H1 (cell line): Measurements from ENCODE around the gene SLC38A2. TPM values are rescaled to one million over a fixed set of nuclear protein-coding genes. Genes with fewer than 3 reads are reported as not detected.

Experiments
- CTCF ChIA-PET: fragments of 300-600 bp; sonication (Branson Sonifier 250); formaldehyde crosslinking; loops from one replicate; lab custom pipeline; 2021; ENCODE audit not compliant: partially characterized antibody; lab: Charles Lee
- POLR2A ChIA-PET: fragments of 300-600 bp; sonication (Branson Sonifier 250); formaldehyde crosslinking; loops from one replicate; lab custom pipeline; 2021; ENCODE audit warnings: inconsistent platforms; ENCODE audit not compliant: partially characterized antibody; lab: Charles Lee
- DNase-seq, 2 experiments: peaks; one replicate each; pipeline versions ENCODE4 v3.0.0 to v3.0.0-alpha.2; 2010 to 2022; ENCODE audit warnings: low spot score in 2 of 2, low read depth in 1 of 2, mixed read lengths in 1 of 2
- FAIRE-seq: peaks from 2 replicates; lab custom pipeline; 2011; peaks lifted over from hg19 to GRCh38; lab: Jason Lieb, UNC
- H2AFZ ChIP-seq: 2 replicates; pipeline ENCODE4 v1.8.1; 2012; ENCODE audit warnings: low read length, inconsistent platforms
- H2AK5ac ChIP-seq: 2 replicates; pipeline ENCODE4 v1.6.1; 2013; ENCODE audit warnings: low read depth, low read length
- H2BK120ac ChIP-seq: replicated peaks from 2 replicates; pipeline ENCODE3; 2013; ENCODE audit warnings: low read depth, low read length, inconsistent platforms
- H2BK12ac ChIP-seq: 2 replicates; pipeline ENCODE4 v1.6.1; 2013; ENCODE audit warnings: low read depth, low read length
- H2BK15ac ChIP-seq: 2 replicates; pipeline ENCODE4 v1.6.1; 2013; ENCODE audit warnings: low read length
- H2BK20ac ChIP-seq: 2 replicates; pipeline ENCODE4 v1.6.1; 2013; ENCODE audit warnings: low read length
- H2BK5ac ChIP-seq: 2 replicates; pipeline ENCODE4 v1.6.1; 2013; ENCODE audit warnings: low read depth, low read length
- H3K14ac ChIP-seq: 2 replicates; pipeline ENCODE4 v1.6.1; 2013; ENCODE audit warnings: inconsistent platforms; ENCODE audit not compliant: insufficient read length
- H3K18ac ChIP-seq: 2 replicates; pipeline ENCODE4 v1.6.1; 2013; ENCODE audit warnings: low read length; ENCODE audit errors: extremely low read depth
- H3K23ac ChIP-seq: 2 replicates; pipeline ENCODE4 v1.6.1; 2013; ENCODE audit warnings: inconsistent platforms; ENCODE audit not compliant: insufficient read length
- H3K23me2 ChIP-seq: 2 replicates; pipeline ENCODE4 v1.6.1; 2013; ENCODE audit warnings: low read depth, low read length
- H3K27ac ChIP-seq: 2 replicates; pipeline ENCODE4 v1.6.1; 2011; ENCODE audit warnings: low read depth, low read length, inconsistent platforms
- H3K27me3 ChIP-seq, 4 experiments: replicated peaks in 1 of 4; 1 replicate in 1 of 4; 2 replicates in 3 of 4; pipeline versions ENCODE4 v1.6.1 to v1.8.1; 2011 to 2013; ENCODE audit warnings: low read length in 3 of 4, mild to moderate bottlenecking in 3 of 4, inconsistent platforms in 2 of 4, mixed read lengths in 2 of 4, moderate library complexity in 1 of 4; ENCODE audit not compliant: control insufficient read depth in 3 of 4, insufficient read depth in 3 of 4; ENCODE audit errors: extremely low read depth in 1 of 4
- H3K36me3 ChIP-seq, 4 experiments: 2 replicates each; pipeline versions ENCODE4 v1.6.1 to v1.8.1; 2011 to 2013; ENCODE audit warnings: mild to moderate bottlenecking in 4 of 4, low read length in 3 of 4, moderate library complexity in 2 of 4, control low read depth in 1 of 4, inconsistent platforms in 1 of 4; ENCODE audit not compliant: insufficient read depth in 4 of 4, control insufficient read depth in 2 of 4
- H3K4ac ChIP-seq: replicated peaks from 2 replicates; pipeline ENCODE3; 2013; ENCODE audit warnings: low read length, low read depth, mixed read lengths, inconsistent platforms; ENCODE audit not compliant: insufficient read length
- H3K4me1 ChIP-seq, 4 experiments: replicated peaks in 1 of 4; 1 replicate in 1 of 4; 2 replicates in 3 of 4; pipeline versions ENCODE4 v1.6.1 to v1.8.1; 2011 to 2013; ENCODE audit warnings: low read length in 3 of 4, inconsistent platforms in 2 of 4, mixed read lengths in 1 of 4; ENCODE audit not compliant: insufficient read depth in 4 of 4, control insufficient read depth in 3 of 4
- H3K4me2 ChIP-seq, 2 experiments: 2 replicates each; pipeline versions ENCODE4 v1.6.1 to v1.8.1; 2011 to 2013; ENCODE audit warnings: low read depth in 2 of 2, low read length in 2 of 2, control low read depth in 1 of 2, inconsistent platforms in 1 of 2, mild to moderate bottlenecking in 1 of 2; ENCODE audit not compliant: insufficient read depth in 1 of 2
- H3K4me3 ChIP-seq, 4 experiments: fragments of 200-600, 300-600 bp in 1 of 4; sonication (generic), shearing (Covaris generic), sonication (Bioruptor Twin) in 1 of 4; 2 replicates each; pipeline versions ENCODE4 v1.5.1 to v1.8.1; 2011 to 2016; ENCODE audit warnings: low read length in 4 of 4, low read depth in 3 of 4, control low read depth in 2 of 4, inconsistent platforms in 2 of 4, mild to moderate bottlenecking in 2 of 4, mixed read lengths in 1 of 4, moderate library complexity in 1 of 4; ENCODE audit not compliant: insufficient read depth in 2 of 4; ENCODE audit errors: extremely low read depth in 1 of 4
- H3K56ac ChIP-seq: replicated peaks from 2 replicates; pipeline ENCODE3; 2013; ENCODE audit warnings: low read depth, mild to moderate bottlenecking, mixed read lengths, low read length, inconsistent platforms; ENCODE audit not compliant: insufficient read length
- H3K79me1 ChIP-seq: 2 replicates; pipeline ENCODE4 v1.6.1; 2013; ENCODE audit warnings: low read depth, low read length, control low read depth
- H3K79me2 ChIP-seq, 2 experiments: 2 replicates each; pipeline versions ENCODE4 v1.6.1 to v1.8.1; 2012 to 2013; ENCODE audit warnings: low read length in 2 of 2, mild to moderate bottlenecking in 2 of 2, inconsistent platforms in 1 of 2; ENCODE audit not compliant: insufficient read depth in 2 of 2, control insufficient read depth in 1 of 2
- H3K9ac ChIP-seq, 4 experiments: replicated peaks in 1 of 4; 1 replicate in 1 of 4; 2 replicates in 3 of 4; pipeline versions ENCODE4 v1.6.1 to v1.8.1; 2011 to 2013; ENCODE audit warnings: low read depth in 3 of 4, low read length in 3 of 4, control low read depth in 2 of 4, mild to moderate bottlenecking in 2 of 4, moderate library complexity in 2 of 4, inconsistent platforms in 1 of 4; ENCODE audit errors: extremely low read depth in 1 of 4
- H3K9me3 ChIP-seq, 2 experiments: 2 replicates each; pipeline versions ENCODE4 v1.6.1 to v1.8.1; 2012 to 2013; ENCODE audit warnings: mild to moderate bottlenecking in 2 of 2, moderate library complexity in 2 of 2, control low read depth in 1 of 2, inconsistent platforms in 1 of 2, low read depth in 1 of 2, low read length in 1 of 2, mixed read lengths in 1 of 2; ENCODE audit not compliant: insufficient read depth in 2 of 2
- H4K20me1 ChIP-seq, 2 experiments: replicated peaks in 1 of 2; 2 replicates each; pipeline versions ENCODE3 to v1.8.1; 2011 to 2013; ENCODE audit warnings: inconsistent platforms in 2 of 2, low read length in 2 of 2, mild to moderate bottlenecking in 1 of 2; ENCODE audit not compliant: insufficient read depth in 2 of 2, control insufficient read depth in 1 of 2
- H4K5ac ChIP-seq: 2 replicates; pipeline ENCODE4 v1.6.1; 2013; ENCODE audit warnings: low read length, low read depth, mixed read lengths, inconsistent platforms; ENCODE audit not compliant: insufficient read length
- H4K8ac ChIP-seq: 2 replicates; pipeline ENCODE4 v1.8.0; 2013; ENCODE audit warnings: mild to moderate bottlenecking, moderate library complexity, low read length, inconsistent platforms; ENCODE audit not compliant: insufficient read depth; ENCODE audit errors: extremely low read depth
- H4K91ac ChIP-seq: replicated peaks from 2 replicates; pipeline ENCODE3; 2013; ENCODE audit warnings: low read length, mixed read lengths, inconsistent platforms; ENCODE audit not compliant: insufficient read length
- RAD21 ChIP-seq, 2 experiments: IDR thresholded peaks in 1 of 2; conservative IDR thresholded peaks in 1 of 2; 2 replicates each; pipeline ENCODE4 v1.6.1; 2011; ENCODE audit warnings: low read depth in 2 of 2, low read length in 2 of 2, improper control_type of control experiment in 1 of 2, inconsistent platforms in 1 of 2, mild to moderate bottlenecking in 1 of 2, moderate library complexity in 1 of 2
- SIX5 ChIP-seq: IDR thresholded peaks from 2 replicates; pipeline ENCODE4 v1.6.1; 2011; ENCODE audit warnings: mild to moderate bottlenecking, low read depth, low read length
- WGBS, 2 experiments: shearing (Covaris generic) in 1 of 2; methylation state at CpG; one replicate each; pipeline versions ENCODE4 v1.1.6 to v1.1.7; 2013 to 2015; ENCODE audit warnings: low lambda C conversion rate in 2 of 2, mixed read lengths in 2 of 2, inconsistent platforms in 1 of 2, low coverage in 1 of 2, missing lambda C conversion rate in 1 of 2; ENCODE audit not compliant: insufficient replicate concordance in 2 of 2, insufficient coverage in 1 of 2, insufficient read length in 1 of 2; ENCODE audit errors: extremely low coverage in 1 of 2, missing lambda C conversion rate in 1 of 2; 5-methylcytosine and 5-hydroxymethylcytosine counted together
- polyA plus RNA-seq, 7 experiments: library from polyadenylated mRNA; depleted of rRNA in 3 of 7; stranded (reverse) in 5 of 7; unstranded in 2 of 7; fragments of >200 nt in 5 of 7; fragments of 200-250 nt in 2 of 7; gene quantifications; 1 replicate in 5 of 7; 2 replicates in 1 of 7; 4 replicates in 1 of 7; pipeline versions ENCODE4 v1.2.1 to v1.2.3, GENCODE V29; 2011 to 2013; ENCODE audit warnings: missing spikeins in 2 of 7, mixed read lengths in 2 of 7
- total RNA-seq: library from RNA; stranded (reverse); fragmentation: NEBNext Ultra II Directional; extraction: Animal tissue kit (Norgen Biotek cat#: 25700); gene quantifications from 2 replicates; pipeline ENCODE4 v1.2.1, GENCODE V29; 2021
- TF ChIP-seq, protein P1 (sequence below), 3 experiments: IDR thresholded peaks; 1 replicate in 2 of 3; 2 replicates in 1 of 3; pipeline versions ENCODE4 v1.5.1 to v1.6.1; 2011; ENCODE audit warnings: low read length in 3 of 3, mild to moderate bottlenecking in 3 of 3, inconsistent platforms in 2 of 3, low read depth in 1 of 3, moderate library complexity in 1 of 3; ENCODE audit not compliant: insufficient read depth in 1 of 3; ENCODE audit errors: control extremely low read depth in 1 of 3
- TF ChIP-seq, protein P2 (sequence below): IDR thresholded peaks from 2 replicates; pipeline ENCODE4 v1.6.1; 2011; ENCODE audit warnings: low read length, improper control_type of control experiment

Gene SLC38A2
- total and polyA plus RNA-seq, 2 of the 8 experiments (the other 6 are each of a cell fraction or from before 2014, with no cell fraction given) = 163 to 684 TPM

DNA sequence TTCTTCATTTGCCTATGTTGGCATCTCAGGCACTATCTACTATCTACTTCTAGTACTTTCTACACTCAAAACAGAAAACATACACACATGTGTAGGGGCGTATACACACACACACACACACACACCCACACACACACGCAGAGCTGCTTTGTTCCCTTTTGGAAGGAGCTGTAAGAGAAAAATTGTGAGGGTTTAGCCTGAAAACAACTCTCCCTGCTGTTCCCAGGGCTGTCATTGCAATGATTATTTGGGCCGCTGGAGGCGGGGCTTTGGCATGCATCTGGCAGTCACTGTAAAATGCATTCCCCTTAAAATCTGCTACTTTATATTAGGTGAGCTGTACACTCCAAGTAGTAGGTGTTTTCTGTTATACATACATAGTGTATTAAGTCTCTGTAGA, 29.1 kb upstream of the SLC38A2 start:
- peak overlapping the region; percentile 62; the same call in 1 of the 2 replicates for H2BK5ac ChIP-seq
- no peak overlapping the region for H3K27ac ChIP-seq
- WGBS, 2 experiments = 79% methylated on average over 4 of the region's 4 CpGs; no CpG with 5 or more reads in 1 of the 2 experiments
- no peak overlapping the region for H3K4me2 ChIP-seq
- peaks cover 0 to 14% (median 2%) of the 10 kb centered on the region in 4 experiments; a peak in 3 of 8 replicates for H3K36me3 ChIP-seq
- H3K56ac ChIP-seq = no peak overlapping the region
- DNase-seq = no peak
- no peak overlapping the region for H2AFZ ChIP-seq
- H3K14ac ChIP-seq = no peak overlapping the region
- no peak overlapping the region for H3K4me3 ChIP-seq
- no peaks in the 10 kb centered on the region for H4K20me1 ChIP-seq
- no peak overlapping the region for H2BK15ac ChIP-seq
- no peak overlapping the region for H2BK12ac ChIP-seq
- POLR2A ChIA-PET = interaction anchor here (0.6 to 1.4 kb wide), 5 partner anchors 9 to 30 kb away, joined by 3 to 4 read pairs (median 3); no protein-coding TSS in a partner anchor
- H3K4me1 ChIP-seq = peaks cover 0 to 8% (median 1%) of the 10 kb centered on the region in 4 experiments; a peak in 3 of 7 replicates
- no peak overlapping the region for H3K4ac ChIP-seq
- H2BK20ac ChIP-seq = no peak overlapping the region
- H2AK5ac ChIP-seq = no peak overlapping the region
- H4K91ac ChIP-seq = no peak overlapping the region
- H4K8ac ChIP-seq = no peak overlapping the region
- CTCF ChIA-PET = interaction anchor here (0.9 kb wide), 1 partner anchor 137 kb away, joined by 3 read pairs; no protein-coding TSS in a partner anchor
- H3K9ac ChIP-seq = no peak overlapping the region
- FAIRE-seq = no peak
- H2BK120ac ChIP-seq = no peak overlapping the region
- no peaks in the 10 kb centered on the region; the same call in 1 of the 2 replicates for H3K23me2 ChIP-seq
- peaks cover 6 to 10% of the 10 kb centered on the region in 2 experiments; a peak in 3 of 4 replicates for H3K9me3 ChIP-seq
- H3K79me1 ChIP-seq = no peaks in the 10 kb centered on the region
- H3K27me3 ChIP-seq = no peaks in the 10 kb centered on the region
- no peak overlapping the region for H3K23ac ChIP-seq
- H3K79me2 ChIP-seq = no peaks in the 10 kb centered on the region
- H3K18ac ChIP-seq = no peak overlapping the region
- H4K5ac ChIP-seq = no peak overlapping the region
- TF ChIP-seq, protein P1, sequence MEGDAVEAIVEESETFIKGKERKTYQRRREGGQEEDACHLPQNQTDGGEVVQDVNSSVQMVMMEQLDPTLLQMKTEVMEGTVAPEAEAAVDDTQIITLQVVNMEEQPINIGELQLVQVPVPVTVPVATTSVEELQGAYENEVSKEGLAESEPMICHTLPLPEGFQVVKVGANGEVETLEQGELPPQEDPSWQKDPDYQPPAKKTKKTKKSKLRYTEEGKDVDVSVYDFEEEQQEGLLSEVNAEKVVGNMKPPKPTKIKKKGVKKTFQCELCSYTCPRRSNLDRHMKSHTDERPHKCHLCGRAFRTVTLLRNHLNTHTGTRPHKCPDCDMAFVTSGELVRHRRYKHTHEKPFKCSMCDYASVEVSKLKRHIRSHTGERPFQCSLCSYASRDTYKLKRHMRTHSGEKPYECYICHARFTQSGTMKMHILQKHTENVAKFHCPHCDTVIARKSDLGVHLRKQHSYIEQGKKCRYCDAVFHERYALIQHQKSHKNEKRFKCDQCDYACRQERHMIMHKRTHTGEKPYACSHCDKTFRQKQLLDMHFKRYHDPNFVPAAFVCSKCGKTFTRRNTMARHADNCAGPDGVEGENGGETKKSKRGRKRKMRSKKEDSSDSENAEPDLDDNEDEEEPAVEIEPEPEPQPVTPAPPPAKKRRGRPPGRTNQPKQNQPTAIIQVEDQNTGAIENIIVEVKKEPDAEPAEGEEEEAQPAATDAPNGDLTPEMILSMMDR (IDR thresholded peaks at IDR 0.05; ENCODE audit: control extremely low read depth in 1 of 3, insufficient read depth in 1 of 3, low read depth in 1 of 3, low read length in 3 of 3) = peak in 2 of 3 experiments; percentile 7 to 11; a peak in 2 of 4 replicates
- TF ChIP-seq SIX5 (no peak), RAD21 (IDR thresholded peaks at IDR 0.05 in 1 of 2, conservative IDR thresholded peaks at IDR 0.05 in 1 of 2; ENCODE audit: low read depth in 2 of 2, low read length in 2 of 2) (peak; percentile 7 to 26; a peak in 1 of 4 replicates)
- TF ChIP-seq, protein P2, sequence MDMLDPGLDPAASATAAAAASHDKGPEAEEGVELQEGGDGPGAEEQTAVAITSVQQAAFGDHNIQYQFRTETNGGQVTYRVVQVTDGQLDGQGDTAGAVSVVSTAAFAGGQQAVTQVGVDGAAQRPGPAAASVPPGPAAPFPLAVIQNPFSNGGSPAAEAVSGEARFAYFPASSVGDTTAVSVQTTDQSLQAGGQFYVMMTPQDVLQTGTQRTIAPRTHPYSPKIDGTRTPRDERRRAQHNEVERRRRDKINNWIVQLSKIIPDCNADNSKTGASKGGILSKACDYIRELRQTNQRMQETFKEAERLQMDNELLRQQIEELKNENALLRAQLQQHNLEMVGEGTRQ = no peak
